Natural killer cell (primary cell): ENCODE measurements around the gene DRD4. TPM values are rescaled to one million over a fixed set of nuclear protein-coding genes. Genes with fewer than 3 reads are reported as not detected.

Source experiments
- ATAC-seq, 3 donors: fragments of 150-1000 bp in 2 of 3; fragments of 200-7000 bp in 1 of 3; cut with Tn5 transposase; 1 replicate in 1 of 3; 2 replicates in 2 of 3; pipeline ENCODE4 v1.10.0; 2021; ENCODE audit warnings: mild to moderate bottlenecking in 2 of 3, moderate library complexity in 2 of 3
- DNase-seq, 2 donors: peaks; one replicate each; pipeline versions ENCODE4 v3.0.0 to v3.0.0-alpha.2; 2013 to 2021; ENCODE audit warnings: mixed read lengths in 1 of 2
- H3K27ac ChIP-seq: one replicate; pipeline ENCODE4 v1.5.1; 2013; ENCODE audit warnings: mild to moderate bottlenecking, low read length
- H3K27me3 ChIP-seq: one replicate; pipeline ENCODE4 v1.6.1; 2013; ENCODE audit warnings: low read length; ENCODE audit not compliant: control insufficient read depth, insufficient read depth
- H3K36me3 ChIP-seq: one replicate; pipeline ENCODE4 v1.6.1; 2013; ENCODE audit warnings: low read length; ENCODE audit not compliant: control insufficient read depth, insufficient read depth
- H3K4me1 ChIP-seq: one replicate; pipeline ENCODE4 v1.6.1; 2013; ENCODE audit warnings: low read length; ENCODE audit not compliant: control insufficient read depth, insufficient read depth
- H3K4me3 ChIP-seq: one replicate; pipeline ENCODE4 v1.5.1; 2013; ENCODE audit warnings: low read length
- H3K9me3 ChIP-seq: one replicate; pipeline ENCODE4 v1.6.1; 2013; ENCODE audit warnings: low read length; ENCODE audit not compliant: control insufficient read depth, insufficient read depth
- H3K27ac Mint-ChIP-seq, 2 donors: one replicate each; pipeline ENCODE4 v1.8.0; 2022; ENCODE audit warnings: mild to moderate bottlenecking in 2 of 2, mixed read lengths in 2 of 2, moderate library complexity in 1 of 2
- H3K27me3 Mint-ChIP-seq, 2 donors: one replicate each; pipeline ENCODE4 v1.8.0; 2022; ENCODE audit warnings: low read depth in 2 of 2, mixed read lengths in 2 of 2
- H3K36me3 Mint-ChIP-seq: one replicate; pipeline ENCODE4 v1.8.0; 2022; ENCODE audit warnings: mixed read lengths
- H3K4me1 Mint-ChIP-seq, 2 donors: one replicate each; pipeline ENCODE4 v1.8.0; 2022; ENCODE audit warnings: mixed read lengths in 2 of 2
- H3K4me3 Mint-ChIP-seq: one replicate; pipeline ENCODE4 v1.8.0; 2022; ENCODE audit warnings: mild to moderate bottlenecking, moderate library complexity, mixed read lengths
- H3K9me3 Mint-ChIP-seq, 2 donors: one replicate each; pipeline ENCODE4 v1.8.0; 2022; ENCODE audit warnings: mixed read lengths in 2 of 2
- WGBS: methylation state at CpG from one replicate; pipeline ENCODE4 v1.1.7; 2013; ENCODE audit warnings: missing lambda C conversion rate; ENCODE audit not compliant: insufficient coverage; 5-methylcytosine and 5-hydroxymethylcytosine counted together
- intact Hi-C: fragments of 100-400 bp; cut with micrococcal nuclease; formaldehyde crosslinking; loops from one replicate; pipeline ENCODE4 v1.14.2; 2022
- total RNA-seq, 4 donors: library from RNA; stranded (reverse); fragments of 120-200 nt in 1 of 4; gene quantifications; one replicate each; pipeline versions ENCODE4 v1.2.3 to v1.2.4, GENCODE V29; 2013 to 2022
- TF ChIP-seq, protein P1 (sequence below): fragments of 200-600 bp; IDR thresholded peaks from one replicate; pipeline ENCODE4 v1.8.0; 2022; ENCODE audit warnings: antibody characterized with exemption

The DRD4 gene
- total RNA-seq, 3 donors from 2014 or later (not counting 1 experiment from before 2014, with no cell fraction given), result 0.49 to 1.2 (median 0.61) TPM

DNA sequence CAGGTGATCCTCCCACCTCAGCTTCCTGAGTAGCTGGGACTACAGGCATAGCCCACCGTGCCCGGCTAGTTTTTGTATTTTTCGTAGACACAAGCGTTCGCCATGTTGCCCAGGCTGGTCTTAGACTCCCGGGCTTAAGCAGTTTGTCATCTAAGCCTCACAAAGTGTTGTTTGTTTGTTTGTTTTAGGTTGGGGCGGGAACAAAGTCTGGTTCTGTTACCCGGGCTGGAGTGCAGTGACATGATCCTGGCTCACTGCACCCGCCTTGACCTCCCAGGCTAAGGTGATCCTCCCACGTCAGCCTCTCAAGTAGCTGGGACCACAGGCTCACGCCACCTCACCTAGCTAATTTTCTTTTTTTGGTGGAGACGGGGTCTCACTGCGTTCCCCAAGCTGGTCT lies 33.9 kb upstream of the DRD4 start:
- no peaks in the 10 kb centered on the region for H3K4me1 ChIP-seq
- H3K4me3 ChIP-seq, result no peak overlapping the region
- WGBS, result 95% methylated on average over 13 of the region's 13 CpGs
- no peaks in the 10 kb centered on the region for H3K27me3 ChIP-seq
- TF ChIP-seq, protein P1, sequence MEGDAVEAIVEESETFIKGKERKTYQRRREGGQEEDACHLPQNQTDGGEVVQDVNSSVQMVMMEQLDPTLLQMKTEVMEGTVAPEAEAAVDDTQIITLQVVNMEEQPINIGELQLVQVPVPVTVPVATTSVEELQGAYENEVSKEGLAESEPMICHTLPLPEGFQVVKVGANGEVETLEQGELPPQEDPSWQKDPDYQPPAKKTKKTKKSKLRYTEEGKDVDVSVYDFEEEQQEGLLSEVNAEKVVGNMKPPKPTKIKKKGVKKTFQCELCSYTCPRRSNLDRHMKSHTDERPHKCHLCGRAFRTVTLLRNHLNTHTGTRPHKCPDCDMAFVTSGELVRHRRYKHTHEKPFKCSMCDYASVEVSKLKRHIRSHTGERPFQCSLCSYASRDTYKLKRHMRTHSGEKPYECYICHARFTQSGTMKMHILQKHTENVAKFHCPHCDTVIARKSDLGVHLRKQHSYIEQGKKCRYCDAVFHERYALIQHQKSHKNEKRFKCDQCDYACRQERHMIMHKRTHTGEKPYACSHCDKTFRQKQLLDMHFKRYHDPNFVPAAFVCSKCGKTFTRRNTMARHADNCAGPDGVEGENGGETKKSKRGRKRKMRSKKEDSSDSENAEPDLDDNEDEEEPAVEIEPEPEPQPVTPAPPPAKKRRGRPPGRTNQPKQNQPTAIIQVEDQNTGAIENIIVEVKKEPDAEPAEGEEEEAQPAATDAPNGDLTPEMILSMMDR, result no peak
- no peaks in the 10 kb centered on the region for H3K9me3 Mint-ChIP-seq
- no peak overlapping the region for H3K4me3 Mint-ChIP-seq
- no peaks in the 10 kb centered on the region for H3K27me3 Mint-ChIP-seq
- H3K36me3 ChIP-seq, result peaks cover 75% of the 10 kb centered on the region
- no peak for DNase-seq
- intact Hi-C loops, result no loop called here
- no peaks in the 10 kb centered on the region for H3K9me3 ChIP-seq
- ATAC-seq, result no peak
- no peaks in the 10 kb centered on the region for H3K36me3 Mint-ChIP-seq
- no peaks in the 10 kb centered on the region for H3K4me1 Mint-ChIP-seq
- H3K27ac Mint-ChIP-seq, result no peak overlapping the region
- no peak overlapping the region for H3K27ac ChIP-seq

DNA sequence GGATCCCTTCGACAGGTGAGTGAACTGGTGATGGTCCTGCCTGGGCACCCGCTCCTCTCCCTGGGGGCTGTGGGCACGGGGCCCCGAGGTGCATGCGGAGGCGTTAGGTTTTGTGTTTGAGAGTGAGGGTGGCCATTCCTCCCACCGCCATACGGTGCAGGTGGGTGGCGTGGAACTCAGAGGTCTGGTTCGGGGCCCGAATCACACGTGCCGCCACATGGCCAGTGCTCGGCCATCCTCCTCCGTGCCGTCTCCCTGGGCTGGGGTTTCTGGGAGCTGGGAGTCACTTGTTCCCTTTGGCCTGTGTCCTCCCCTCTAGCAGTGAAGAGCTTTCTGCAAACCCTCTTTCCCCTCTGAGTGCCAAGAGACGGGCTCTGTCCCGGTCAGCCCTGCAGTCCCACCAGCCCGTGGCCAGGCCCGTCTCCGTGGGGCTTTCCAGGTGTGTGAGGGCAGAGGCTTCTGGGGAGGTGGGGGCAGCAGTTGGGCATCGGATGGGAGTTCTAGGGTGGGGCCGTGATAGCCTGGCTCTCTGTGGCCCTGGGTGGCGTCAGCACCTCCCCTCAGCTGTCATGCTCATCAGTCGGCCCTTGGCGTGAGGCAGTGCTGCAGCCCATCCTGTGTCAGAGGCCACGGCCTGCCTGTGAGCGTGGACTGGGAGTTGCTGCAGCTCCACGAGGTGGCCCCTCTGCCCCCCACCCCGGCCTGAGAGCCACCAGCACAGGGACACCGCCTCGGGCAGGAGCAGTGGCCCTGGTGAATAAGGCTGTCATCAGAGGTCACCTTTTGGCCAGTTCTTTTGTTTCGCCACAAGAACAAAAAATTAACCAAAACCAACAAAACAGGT lies 31.6 kb upstream of the DRD4 start:
- H3K4me1 ChIP-seq, result no peaks in the 10 kb centered on the region
- H3K9me3 ChIP-seq, result no peaks in the 10 kb centered on the region
- no peak overlapping the region for H3K27ac ChIP-seq
- ATAC-seq (no peak), DNase-seq (no peak)
- H3K27me3 Mint-ChIP-seq, result no peaks in the 10 kb centered on the region
- H3K27ac Mint-ChIP-seq, result no peak overlapping the region
- H3K4me1 Mint-ChIP-seq, result no peaks in the 10 kb centered on the region
- WGBS, result 96% methylated on average over 32 of the region's 33 CpGs
- no peak overlapping the region for H3K4me3 Mint-ChIP-seq
- H3K36me3 Mint-ChIP-seq, result no peaks in the 10 kb centered on the region
- no peak overlapping the region for H3K4me3 ChIP-seq
- no peaks in the 10 kb centered on the region for H3K9me3 Mint-ChIP-seq
- intact Hi-C loops, result no loop called here
- no peaks in the 10 kb centered on the region for H3K27me3 ChIP-seq
- peaks cover 80% of the 10 kb centered on the region for H3K36me3 ChIP-seq
- TF ChIP-seq, protein P1, result no peak

DNA sequence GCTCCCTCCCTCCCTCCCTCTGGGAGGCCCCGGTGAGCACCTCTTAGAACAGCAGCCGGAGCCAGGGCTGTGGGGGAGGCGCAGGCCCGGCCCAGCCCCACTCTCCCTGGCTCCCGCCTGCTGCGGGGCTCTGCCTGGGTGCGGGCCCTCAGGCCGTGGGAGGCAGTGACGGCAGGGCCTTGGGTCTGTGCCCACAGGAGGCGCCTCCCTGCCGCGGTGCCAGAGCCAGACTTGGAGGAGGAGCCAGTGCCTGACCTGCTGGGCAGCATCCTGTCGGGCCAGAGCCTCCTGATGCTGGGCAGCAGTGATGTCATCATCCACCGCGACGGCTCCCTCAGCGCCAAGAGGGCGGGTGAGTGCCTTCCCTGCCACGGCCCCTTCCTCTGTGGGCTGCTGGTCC lies 30.8 kb upstream of the DRD4 start:
- WGBS, result 93% methylated on average over 19 of the region's 19 CpGs
- Histone ChIP-seq H3K4me3 (no peak overlapping the region), H3K27me3 (no peaks in the 10 kb centered on the region), H3K27ac (no peak overlapping the region), H3K4me1 (no peaks in the 10 kb centered on the region), H3K36me3 (peaks cover 86% of the 10 kb centered on the region), H3K9me3 (no peaks in the 10 kb centered on the region)
- TF ChIP-seq, protein P1, result no peak
- Mint-ChIP-seq H3K36me3 (no peaks in the 10 kb centered on the region), H3K4me1 (no peaks in the 10 kb centered on the region), H3K9me3 (no peaks in the 10 kb centered on the region), H3K4me3 (no peak overlapping the region), H3K27me3 (no peaks in the 10 kb centered on the region), H3K27ac (no peak overlapping the region)
- intact Hi-C loops, result no loop called here
- ATAC-seq, result no peak
- no peak for DNase-seq
